ENCODE measurements around the gene NFIX. TPM values are rescaled to one million over a fixed set of nuclear protein-coding genes. Genes with fewer than 3 reads are reported as not detected.
A peak's percentile ranks its signal among the peaks of the same experiment; 100 is the strongest.

NFIX gene
- total and polyA plus RNA-seq, 9 of the 15 experiments (the other 6 are each of a cell fraction or from before 2014, with no cell fraction given), result 0.28 to 26.8 (median 5.4) TPM

- TF ChIP-seq UBTF (IDR thresholded peaks at IDR 0.05; ENCODE audit: borderline replicate concordance in 1 of 2, low read depth in 2 of 2, low read length in 2 of 2), result peak; percentile 39 to 54; a peak in 1 of 4 replicates
- TF ChIP-seq, protein P1, sequence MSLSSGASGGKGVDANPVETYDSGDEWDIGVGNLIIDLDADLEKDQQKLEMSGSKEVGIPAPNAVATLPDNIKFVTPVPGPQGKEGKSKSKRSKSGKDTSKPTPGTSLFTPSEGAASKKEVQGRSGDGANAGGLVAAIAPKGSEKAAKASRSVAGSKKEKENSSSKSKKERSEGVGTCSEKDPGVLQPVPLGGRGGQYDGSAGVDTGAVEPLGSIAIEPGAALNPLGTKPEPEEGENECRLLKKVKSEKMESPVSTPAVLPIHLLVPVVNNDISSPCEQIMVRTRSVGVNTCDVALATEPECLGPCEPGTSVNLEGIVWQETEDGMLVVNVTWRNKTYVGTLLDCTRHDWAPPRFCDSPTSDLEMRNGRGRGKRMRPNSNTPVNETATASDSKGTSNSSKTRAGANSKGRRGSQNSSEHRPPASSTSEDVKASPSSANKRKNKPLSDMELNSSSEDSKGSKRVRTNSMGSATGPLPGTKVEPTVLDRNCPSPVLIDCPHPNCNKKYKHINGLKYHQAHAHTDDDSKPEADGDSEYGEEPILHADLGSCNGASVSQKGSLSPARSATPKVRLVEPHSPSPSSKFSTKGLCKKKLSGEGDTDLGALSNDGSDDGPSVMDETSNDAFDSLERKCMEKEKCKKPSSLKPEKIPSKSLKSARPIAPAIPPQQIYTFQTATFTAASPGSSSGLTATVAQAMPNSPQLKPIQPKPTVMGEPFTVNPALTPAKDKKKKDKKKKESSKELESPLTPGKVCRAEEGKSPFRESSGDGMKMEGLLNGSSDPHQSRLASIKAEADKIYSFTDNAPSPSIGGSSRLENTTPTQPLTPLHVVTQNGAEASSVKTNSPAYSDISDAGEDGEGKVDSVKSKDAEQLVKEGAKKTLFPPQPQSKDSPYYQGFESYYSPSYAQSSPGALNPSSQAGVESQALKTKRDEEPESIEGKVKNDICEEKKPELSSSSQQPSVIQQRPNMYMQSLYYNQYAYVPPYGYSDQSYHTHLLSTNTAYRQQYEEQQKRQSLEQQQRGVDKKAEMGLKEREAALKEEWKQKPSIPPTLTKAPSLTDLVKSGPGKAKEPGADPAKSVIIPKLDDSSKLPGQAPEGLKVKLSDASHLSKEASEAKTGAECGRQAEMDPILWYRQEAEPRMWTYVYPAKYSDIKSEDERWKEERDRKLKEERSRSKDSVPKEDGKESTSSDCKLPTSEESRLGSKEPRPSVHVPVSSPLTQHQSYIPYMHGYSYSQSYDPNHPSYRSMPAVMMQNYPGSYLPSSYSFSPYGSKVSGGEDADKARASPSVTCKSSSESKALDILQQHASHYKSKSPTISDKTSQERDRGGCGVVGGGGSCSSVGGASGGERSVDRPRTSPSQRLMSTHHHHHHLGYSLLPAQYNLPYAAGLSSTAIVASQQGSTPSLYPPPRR (CRISPR knock-in tag; IDR thresholded peaks at IDR 0.05; ENCODE audit: borderline replicate concordance), result no peak
- TF ChIP-seq XRCC4 (IDR thresholded peaks at IDR 0.05; ENCODE audit: extremely low read depth, insufficient read depth, insufficient read length), result no peak
- 0 out of 2 replicates have a peak, but pooled peaks have one; percentile 14 for TF ChIP-seq ZBTB9 (CRISPR knock-in tag; IDR thresholded peaks at IDR 0.05)
- no peak for TF ChIP-seq ESRRA (IDR thresholded peaks at IDR 0.05; ENCODE audit: borderline replicate concordance, low read depth)
- TF ChIP-seq ZNF217 (CRISPR knock-in tag; IDR thresholded peaks at IDR 0.05), result no peak
- 0 out of 2 replicates have a peak, but pooled peaks have one; percentile 34 for TF ChIP-seq TOE1 (IDR thresholded peaks at IDR 0.05; ENCODE audit: borderline replicate concordance)
- TF ChIP-seq TOE1 (CRISPR knock-in tag; IDR thresholded peaks at IDR 0.05; ENCODE audit: borderline replicate concordance, low read depth), result no peak
- peak; percentile 34 for TF ChIP-seq CBFA2T3 (IDR thresholded peaks at IDR 0.05)
- TF ChIP-seq ZBTB7A (IDR thresholded peaks at IDR 0.05; ENCODE audit: borderline replicate concordance, control insufficient read depth, low read depth, low read length), result no peak
- TF ChIP-seq MED1 (CRISPR knock-in tag; IDR thresholded peaks at IDR 0.05; ENCODE audit: borderline replicate concordance), result no peak
- TF ChIP-seq HNRNPH1 (optimal IDR thresholded peaks at IDR 0.05; ENCODE audit: low read depth, low read length), result no peak
- TF ChIP-seq, protein P2, sequence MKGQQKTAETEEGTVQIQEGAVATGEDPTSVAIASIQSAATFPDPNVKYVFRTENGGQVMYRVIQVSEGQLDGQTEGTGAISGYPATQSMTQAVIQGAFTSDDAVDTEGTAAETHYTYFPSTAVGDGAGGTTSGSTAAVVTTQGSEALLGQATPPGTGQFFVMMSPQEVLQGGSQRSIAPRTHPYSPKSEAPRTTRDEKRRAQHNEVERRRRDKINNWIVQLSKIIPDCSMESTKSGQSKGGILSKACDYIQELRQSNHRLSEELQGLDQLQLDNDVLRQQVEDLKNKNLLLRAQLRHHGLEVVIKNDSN (CRISPR knock-in tag; IDR thresholded peaks at IDR 0.05), result no peak
- TF ChIP-seq RBFOX2 (IDR thresholded peaks at IDR 0.05; ENCODE audit: low read depth, low read length), result peak; percentile 55
- TF ChIP-seq ZNF165 (CRISPR knock-in tag; IDR thresholded peaks at IDR 0.05; ENCODE audit: borderline replicate concordance), result peak; percentile 88
- TF ChIP-seq ATF1 (CRISPR knock-in tag; IDR thresholded peaks at IDR 0.05), result no peak
- peak; percentile 60 for TF ChIP-seq ATF1 (tag; IDR thresholded peaks at IDR 0.05)
- TF ChIP-seq, protein P3, sequence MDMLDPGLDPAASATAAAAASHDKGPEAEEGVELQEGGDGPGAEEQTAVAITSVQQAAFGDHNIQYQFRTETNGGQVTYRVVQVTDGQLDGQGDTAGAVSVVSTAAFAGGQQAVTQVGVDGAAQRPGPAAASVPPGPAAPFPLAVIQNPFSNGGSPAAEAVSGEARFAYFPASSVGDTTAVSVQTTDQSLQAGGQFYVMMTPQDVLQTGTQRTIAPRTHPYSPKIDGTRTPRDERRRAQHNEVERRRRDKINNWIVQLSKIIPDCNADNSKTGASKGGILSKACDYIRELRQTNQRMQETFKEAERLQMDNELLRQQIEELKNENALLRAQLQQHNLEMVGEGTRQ (CRISPR knock-in tag; IDR thresholded peaks at IDR 0.05), result 0 out of 2 replicates have a peak, but pooled peaks have one; percentile 2
- TF ChIP-seq SOX6 (IDR thresholded peaks at IDR 0.05), result no peak
These were observed 84.3 kb downstream of the NFIX start (continued) for GRCh38 chr19:13079542-13079986.
